NCI-H82 treated with DMSO at 0.1 percent for 48 hours (cell line): ENCODE results near the gene ZNF138.
"Not testable (repeated sequence)": the region's sequence is repeated elsewhere in the genome, so short reads cannot be mapped to it uniquely, and the experiment has no call there.

ENCODE experiments used
- DNase-seq: peaks from one replicate; lab custom pipeline; 2025; ENCODE audit not compliant: unreplicated experiment; lab: John Stamatoyannopoulos, UW

ZNF138 gene

DNA sequence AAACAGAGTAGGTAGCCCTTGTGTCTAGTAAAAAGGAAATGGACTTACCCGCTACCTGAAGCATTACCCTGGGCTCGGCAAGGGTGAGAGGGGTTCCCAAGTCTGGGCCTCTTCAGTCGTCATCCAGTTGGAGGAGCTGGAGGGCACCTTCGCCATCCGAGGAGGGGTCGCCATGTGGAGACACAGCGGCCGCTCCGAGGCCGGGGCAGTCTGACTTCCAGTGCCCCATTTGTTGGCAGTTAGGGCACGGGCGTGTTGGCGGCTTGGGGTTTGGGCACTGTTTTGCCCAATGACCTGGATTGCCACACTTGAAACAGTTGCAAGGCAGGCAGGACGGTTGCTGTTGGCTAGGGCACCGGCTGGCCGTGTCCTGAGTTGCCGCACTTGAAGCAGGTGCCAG lies 43.8 kb downstream of the ZNF138 start:
- DNase-seq: not testable (repeated sequence)

DNA sequence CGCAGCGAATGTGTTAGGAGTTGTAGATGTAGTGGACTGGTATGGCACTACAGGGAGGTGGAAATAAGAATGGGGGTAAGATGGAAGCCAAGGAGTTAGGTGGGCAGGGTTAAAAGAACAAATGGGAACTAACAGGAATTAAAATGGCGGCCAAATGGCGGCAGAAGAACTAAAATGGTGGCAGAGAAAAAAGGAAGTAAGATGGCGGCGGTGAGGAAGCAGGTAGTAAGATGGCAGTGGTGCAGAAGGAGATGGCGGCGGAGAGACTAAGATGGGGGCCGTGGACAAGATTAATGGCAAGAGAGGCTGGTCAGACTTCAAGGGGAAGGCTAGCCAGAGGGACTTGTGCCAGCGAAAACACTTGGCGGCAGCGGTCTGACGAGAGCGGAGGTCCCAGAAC lies 44.5 kb downstream of the ZNF138 start:
- no peak for DNase-seq

DNA sequence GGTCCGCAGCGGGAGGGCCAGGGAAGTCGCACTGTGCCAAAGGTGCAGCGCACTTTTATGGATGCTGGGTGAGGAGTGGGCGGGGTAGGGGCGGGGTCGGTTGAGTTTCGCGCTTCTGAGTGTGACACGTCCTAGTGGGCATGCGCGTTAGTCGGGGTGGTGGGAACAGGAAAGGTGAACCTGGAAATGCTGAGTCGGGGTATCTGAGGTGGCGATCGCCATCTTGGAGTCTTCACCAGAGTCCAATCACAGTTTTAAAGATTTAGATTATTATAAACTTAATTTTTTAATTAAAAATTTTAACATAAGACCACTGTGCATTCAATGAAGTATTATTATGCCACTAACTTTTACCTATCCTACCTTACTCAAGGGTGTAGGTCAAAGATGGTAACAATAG lies 45.7 kb downstream of the ZNF138 start:
- no peak for DNase-seq

DNA sequence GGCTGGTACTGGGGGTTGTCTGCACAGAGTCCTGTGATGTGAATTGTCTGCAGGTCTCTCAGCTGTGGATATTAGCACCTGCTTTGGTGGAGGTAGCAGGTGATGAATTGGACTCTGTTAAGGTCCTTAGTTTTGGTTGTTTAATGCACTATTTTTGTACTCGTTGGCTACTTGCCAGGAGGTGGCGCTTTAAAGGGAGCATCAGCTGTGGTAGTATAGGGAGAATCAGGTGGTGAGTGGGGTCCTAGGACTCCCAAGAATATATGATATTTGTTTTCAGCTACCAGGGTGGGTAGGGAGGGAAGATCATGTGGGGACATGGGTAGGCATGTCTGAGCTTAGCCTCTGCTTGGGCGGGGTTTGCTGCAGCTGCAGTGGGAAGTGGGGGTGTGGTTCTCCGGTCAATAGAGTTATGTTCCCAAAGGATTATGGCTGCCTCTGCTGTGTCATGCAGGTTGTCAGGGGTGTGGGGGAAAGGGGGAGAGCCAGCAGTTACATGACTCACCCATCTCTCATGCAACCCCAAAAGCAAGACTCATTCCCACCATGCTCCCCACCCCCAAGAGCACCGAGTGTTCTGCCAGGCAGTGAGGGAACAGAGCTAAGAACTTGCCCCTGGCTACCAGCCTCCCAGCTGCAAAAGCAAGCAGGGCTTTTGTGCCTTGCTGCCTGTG lies 55.2 kb downstream of the ZNF138 start:
- DNase-seq: peak; percentile 15

DNA sequence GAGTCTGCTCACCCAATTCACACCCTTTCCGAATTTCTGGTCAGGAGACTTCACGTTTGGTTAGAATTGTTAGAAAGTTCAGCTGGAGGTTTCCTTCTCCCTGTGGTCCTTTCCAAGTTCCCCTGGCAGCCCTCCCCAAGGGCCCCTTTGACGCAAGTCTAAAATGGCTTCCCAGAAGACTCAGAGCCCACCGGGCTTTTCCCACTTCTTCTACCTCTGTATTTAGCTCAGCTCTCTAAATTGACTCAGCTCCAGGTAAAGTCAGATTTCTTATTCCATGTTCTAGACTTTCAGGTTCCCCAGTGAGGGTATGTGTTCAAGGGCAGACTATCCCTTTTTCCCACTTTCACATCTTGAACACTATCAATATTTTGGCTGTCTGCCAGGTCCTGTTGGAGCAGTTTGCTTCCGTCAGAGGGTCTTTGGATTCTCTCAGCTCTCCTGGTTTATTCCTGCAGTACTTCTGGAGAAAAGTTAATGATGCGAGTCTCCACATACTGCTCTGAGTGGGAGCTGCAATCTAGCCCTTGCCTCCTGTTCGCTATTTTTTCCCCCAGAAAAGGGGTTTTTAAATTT lies 55.8 kb downstream of the ZNF138 start:
- DNase-seq: no peak

DNA sequence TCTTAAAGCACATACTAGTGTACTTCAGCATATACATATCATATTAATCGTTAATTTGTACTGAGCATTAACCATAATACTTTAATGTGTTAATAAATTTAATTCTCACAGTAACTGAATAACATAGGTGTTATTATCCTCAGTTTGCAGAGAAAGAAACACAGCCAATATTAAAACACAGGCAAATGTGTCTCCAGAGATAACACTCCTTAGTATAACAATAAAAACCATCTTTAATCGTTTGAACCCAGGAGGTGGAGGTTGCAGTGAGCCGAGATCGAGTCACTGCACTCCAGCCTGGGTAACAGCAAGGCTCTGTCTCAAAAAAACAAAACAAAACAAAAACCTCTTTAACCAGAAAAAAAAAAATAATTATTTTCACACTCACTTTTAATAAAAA lies 59.5 kb downstream of the ZNF138 start:
- DNase-seq: no peak

DNA sequence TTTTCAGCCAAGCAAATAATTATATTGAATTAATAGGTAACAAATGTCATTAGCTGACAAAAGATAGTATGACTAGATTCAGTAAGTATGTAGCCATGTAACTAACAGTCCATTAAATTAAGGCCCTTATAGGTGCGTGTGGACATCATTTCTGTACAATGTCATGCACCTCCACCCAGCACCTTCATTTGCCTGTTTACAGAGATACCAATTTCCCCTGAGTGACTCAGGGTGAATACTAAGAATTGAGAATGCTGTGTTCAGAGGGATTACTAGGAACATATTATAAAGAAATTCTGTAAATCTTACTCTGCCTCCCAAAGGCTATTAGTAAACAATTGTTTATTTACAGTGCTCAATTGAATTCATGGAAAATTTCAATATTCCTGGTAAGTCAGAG lies 60.7 kb downstream of the ZNF138 start:
- DNase-seq: no peak

DNA sequence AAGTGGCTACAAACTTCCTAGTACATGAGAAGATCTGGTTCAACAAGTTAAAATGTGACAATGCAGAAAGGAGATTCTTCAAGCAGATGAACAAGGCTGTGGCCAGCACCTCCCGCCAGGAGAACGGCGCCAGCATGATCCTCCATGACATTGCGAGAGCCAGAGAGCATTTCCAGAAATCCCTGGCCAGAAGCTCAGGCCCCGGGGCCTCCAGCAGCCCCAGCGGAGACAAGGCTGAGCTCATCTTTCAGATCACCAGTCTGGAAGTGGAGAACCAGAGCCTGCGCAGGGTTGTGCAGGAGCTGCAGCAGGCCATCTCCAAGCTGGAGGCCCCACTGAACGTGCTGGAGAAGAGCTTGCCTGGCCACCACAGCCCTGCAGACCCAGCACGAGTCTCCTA lies 68.8 kb downstream of the ZNF138 start:
- no peak for DNase-seq

DNA sequence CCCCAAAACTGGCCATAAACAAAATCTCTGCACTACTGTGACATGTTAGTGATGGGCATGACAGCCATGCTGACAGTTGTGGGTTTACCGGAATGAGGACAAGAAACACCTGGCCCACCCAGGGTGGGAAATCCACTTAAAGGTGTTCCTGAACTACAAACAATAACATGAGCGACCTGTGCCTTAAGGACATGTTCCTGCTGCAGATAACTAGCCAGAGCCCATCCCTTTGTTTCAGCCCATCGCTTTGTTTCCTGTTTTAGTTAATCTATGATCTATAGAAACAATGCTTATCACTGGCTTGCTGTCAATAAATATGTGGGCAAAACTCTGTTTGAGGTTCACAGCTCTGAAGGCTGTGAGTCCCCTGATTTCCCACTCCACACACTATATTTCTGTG lies 69.3 kb downstream of the ZNF138 start:
- not testable (repeated sequence) for DNase-seq

DNA sequence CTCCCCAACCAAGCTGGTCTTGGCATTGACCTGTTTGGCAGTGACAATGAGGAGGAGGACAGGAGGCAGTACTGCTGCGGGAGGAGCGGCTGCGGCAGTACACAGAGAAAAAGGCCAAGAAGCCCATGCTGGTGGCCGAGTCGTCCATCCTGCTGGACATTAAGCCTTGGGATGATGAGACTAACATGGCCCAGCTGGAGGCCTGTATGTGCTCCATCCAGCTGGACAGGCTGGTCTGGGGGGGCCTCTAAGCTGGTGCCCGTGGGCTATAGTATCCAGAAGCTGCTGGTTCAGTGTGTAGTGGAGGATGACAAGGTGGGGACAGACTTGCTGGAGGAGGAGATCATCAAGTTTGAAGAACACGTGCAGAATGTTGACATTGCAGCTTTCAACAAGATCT lies 69.7 kb downstream of the ZNF138 start:
- DNase-seq: no peak

DNA sequence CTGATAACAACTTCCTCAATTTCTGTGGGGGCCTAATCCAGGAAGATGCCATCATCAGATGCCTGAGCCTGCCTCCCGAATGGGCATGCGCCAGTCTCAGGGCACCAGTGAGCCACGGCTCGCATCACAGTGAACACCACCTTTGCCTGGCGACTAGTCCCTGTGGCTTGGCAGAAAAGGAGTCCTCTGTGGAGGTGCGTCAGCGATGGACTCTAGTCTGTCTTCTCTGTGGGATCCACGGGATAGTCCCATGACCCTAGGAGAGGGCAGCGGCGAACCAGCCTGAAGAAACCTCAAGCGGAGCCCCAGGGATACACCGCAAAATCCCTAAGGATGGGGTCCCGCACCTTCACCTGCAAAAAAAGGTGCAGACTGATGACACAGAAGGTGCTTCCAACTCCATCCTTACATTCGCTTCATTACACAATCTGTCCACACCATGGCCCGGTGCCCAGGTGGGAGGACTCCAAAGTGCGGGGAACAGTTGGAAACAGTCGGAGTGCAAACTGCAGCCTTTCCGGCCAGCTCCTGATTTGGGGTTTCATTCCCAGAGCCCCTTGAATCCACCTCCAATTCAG lies 73.7 kb downstream of the ZNF138 start:
- DNase-seq: no peak

DNA sequence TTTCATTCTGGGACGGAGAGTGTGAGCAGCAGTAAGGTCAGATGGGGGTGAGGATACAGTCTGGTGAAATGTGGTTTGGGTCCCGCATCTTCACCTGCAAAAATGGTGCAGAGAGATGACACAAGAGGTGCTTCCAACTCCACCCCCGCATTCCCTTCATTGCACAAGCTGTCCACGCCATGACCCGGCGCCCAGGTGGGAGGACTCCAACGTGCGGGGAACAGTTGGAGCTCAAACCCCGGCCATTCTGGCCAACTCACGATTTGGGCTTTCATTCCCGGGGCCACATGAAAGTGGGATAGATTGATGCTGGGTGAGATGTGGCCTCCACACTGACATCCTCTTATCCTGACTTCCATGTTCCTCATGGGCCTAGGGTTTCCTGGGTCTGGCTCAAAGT lies 74.3 kb downstream of the ZNF138 start:
- DNase-seq: no peak

DNA sequence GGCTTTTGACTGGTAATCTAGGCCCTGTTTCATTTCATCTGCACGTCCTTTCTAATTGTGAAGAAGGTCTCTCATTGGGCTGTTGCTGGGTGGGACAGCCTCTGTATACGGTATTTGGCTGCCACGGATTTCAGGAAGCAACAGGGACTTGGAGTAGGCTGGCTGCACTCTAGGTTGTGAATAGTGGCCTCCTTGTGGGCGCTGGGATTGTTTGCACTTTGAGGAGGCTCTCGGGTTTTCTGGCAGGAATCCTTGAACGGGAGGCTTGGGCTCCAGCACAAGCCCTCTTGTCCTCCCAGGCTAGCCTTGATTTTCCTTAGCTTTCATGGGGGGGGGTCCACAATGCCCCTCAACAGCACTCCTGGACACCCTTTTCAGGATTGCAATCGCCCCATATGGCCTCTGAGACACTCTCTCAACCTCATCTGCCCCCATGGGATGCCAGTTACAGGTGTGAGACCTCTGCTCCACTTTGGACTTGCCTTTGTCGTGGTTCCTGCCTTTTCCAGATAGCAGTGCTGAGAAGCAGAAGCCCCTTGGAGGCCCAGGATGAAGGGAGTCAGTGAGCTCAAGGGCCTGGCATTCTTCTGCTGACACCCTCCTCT lies 75.0 kb downstream of the ZNF138 start:
- DNase-seq: no peak

DNA sequence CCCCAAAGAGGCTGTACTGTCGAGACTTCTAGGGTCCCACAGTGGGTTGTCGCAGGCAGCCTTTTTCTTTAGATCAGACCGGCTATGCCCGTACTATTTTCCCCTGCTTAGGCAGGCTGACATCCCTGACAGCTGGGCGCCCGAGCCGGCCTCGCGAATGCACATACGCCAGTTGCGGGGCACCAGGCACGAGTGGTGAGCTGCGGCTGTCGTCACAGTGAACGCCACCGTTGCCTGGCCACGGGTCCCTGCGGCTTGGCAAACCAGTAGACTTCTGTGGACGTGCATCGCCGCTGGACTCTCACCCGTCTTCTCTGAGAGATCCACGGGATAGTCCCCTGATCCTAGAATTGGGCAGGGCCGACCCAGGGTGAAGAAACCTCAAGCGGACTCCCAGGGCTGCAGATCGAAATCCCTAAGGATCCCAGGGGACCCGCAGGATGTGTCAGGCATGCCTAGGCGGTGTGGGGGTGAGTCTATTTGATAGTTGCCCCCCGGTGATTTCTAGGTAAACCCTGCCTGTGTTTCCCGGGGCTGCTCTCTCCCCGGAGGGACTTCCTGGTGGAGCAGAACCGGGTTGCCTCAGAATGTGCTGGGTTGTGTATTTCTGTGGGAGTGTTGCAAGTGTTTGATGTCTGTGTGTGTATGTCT lies 75.8 kb downstream of the ZNF138 start:
- no peak for DNase-seq

DNA sequence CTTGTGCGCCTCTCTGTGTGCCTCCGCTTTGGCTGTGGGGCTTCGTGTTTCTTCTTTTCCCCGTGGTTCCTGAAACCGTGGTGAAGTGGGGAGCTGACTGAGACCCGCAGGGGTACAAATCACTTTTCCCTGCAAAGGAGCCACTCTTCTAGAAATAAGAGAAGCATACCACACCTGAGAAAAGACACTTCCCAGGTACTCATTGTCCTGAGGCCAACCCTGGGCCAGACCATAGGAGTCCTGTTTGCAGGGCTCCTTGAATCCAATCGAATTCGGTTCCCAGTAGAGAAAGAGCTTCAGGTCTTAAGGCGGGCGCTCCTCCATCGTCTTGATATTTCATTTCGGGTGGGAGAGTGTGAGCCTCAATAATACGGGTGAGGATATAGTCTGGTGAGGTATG lies 76.4 kb downstream of the ZNF138 start:
- no peak for DNase-seq

DNA sequence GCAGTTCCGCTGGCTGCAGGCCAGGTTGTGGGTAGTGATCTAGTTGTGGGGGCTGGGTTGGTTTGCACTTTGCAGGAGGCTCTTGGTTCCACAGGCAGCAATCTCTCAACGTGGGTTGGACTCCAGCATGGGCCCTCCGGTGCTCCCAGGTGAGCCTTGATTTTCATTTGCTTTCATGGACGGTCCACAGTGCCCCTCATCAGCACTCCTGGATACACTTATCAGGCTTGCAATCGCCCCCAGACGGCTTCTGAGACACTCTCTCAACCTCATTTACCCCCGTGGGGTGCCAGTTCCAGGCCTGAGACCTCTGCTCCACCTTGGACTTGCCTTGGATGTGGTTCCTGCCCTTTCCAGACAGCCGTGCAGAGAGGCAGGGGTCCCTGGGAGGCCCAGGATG lies 77.5 kb downstream of the ZNF138 start:
- DNase-seq: no peak

DNA sequence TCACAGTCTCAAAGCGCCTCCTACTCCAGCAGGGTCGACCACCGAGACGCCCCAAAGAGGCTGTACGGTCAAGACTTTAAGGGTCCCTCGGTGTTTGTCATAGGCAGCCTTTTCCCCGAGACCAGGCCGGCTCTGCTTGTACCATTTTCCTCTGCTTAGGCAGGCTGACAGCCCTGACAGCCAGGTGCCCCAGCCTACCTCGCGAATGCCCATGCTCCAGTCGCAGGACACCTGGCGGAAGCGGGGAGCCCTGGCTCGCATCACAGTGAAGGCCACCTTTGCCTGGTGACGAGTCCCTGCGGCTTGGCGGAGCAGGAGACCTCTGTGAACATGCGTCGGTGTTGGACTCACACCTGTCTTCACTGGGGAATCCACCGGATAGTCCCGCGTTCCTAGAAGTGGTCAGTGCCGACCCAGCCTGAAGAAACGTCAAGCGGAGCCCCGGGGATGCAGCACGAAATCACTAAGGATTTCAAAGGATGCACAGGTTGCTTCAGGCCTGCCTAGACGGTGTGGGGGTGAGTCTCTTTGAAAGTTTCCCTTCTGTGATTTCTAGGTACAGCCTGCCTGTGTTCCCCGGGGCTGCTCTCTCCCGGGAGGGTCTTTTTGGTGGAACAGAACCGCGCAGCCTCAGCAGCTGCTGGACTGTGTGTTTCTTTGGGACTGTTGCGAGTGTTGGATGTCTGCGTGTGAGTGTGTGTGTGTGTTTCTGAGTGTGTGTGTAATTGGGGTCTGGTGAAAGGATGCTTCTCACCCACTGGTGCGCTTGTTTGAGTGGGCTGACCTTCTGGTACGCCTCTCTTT lies 78.3 kb downstream of the ZNF138 start:
- no peak for DNase-seq

DNA sequence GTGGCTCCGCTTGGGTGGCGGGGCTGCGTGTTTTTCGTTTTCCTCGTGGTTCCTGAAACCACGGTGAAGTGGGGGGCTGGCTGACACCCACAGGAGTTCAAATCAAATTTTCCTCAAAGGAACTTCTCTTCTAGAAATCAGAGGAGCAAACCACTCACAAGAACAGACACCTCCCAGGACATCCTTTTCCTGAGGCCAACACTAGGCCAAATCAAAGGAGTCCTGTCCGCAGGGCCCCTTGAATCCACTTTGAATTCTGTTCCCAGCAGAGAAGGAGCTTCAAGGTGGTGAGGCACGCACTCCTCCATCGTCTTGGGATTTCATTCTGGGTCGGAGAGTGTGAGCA lies 78.9 kb downstream of the ZNF138 start:
- DNase-seq: no peak

DNA sequence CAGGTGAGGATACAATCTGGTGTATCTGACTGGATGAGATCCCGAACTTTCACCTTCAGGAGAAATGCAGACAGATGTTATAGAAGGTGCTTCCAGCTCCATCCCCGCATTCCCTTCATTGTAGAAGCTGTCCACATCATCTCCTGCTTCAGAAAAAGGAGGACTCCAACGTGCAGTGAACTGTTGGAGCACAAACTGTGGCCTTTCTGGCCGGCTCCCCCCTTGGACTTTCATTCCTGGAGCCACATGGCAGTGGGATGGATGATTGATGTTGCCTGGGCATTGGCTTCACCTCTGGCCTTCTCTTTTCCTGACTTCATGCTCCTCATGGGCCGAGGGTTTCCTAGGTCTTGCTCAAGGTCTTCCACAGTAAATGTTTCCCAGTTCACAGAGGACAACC lies 79.3 kb downstream of the ZNF138 start:
- no peak for DNase-seq

DNA sequence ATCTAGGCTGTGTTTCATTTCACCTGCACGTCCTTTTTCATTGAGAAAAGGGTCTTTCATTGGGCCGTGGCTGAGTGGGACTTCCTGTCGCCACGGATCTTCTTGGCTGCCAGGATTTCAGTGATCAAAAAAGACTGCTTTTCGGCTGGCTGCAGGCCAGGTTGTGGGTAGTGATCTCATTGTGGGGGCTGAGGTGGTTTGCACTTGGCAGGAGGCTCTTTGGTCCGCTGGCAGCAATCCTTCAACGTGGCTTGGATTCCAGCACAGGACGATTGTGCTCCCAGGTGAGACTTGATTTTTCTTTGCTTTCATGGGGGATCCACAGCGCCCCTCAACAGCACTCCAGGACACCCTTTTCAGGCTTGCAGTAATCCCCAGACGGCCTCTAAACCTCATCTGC lies 79.9 kb downstream of the ZNF138 start:
- no peak for DNase-seq

DNA sequence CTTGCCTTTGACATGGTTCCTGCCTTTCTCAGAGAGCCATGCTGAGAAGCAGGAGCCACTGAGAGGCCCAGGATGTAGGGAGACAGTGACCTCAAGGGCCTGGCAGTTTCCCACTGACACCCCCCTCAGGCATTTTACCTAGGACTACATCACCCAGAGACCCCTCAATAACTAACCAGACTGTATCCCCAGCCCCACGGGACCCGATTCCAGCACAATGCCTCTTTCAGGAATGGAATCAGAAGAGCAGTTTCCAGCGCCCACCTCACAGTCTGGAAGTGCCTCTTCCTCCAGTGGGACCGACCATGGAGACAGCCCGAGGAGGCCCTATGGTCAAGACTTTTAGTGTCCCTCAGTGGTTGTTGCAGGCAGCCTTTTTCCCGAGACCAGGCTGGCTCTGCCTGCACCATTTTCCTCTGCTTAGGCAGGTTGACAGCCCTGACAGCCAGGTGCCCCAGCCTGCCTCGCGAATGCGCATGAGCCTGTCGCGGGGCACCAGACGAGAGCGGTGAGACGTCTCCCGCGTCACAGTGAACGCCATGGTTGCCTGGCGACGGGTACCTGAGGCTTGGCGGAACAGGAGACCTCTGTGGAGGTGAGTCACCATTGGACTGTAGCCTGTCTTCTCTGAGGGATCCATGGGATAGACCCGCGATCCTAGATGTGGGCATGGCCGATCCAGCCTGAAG lies 80.5 kb downstream of the ZNF138 start:
- DNase-seq: no peak
